ENCODE data around the gene PARD3. TPM values are rescaled to one million over a fixed set of nuclear protein-coding genes. Genes with fewer than 3 reads are reported as not detected.

The PARD3 gene
- total RNA-seq, 1 experiment from 2014 or later, result 57.4 TPM

- no peaks in the 10 kb centered on the region for H3K9me3 ChIP-seq (ENCODE audit: insufficient read depth, low read depth)
- intact Hi-C loops (cut with micrococcal nuclease; ENCODE audit: unreplicated experiment), result no loop called here
- ChIA-PET CTCF (interaction anchor here (0.5 kb wide), 1 partner anchor 134 kb away, joined by 5 read pairs; no protein-coding TSS in a partner anchor), POLR2A (ENCODE audit: unreplicated experiment) (interaction anchor here (0.6 kb wide), 1 partner anchor 171 kb away, joined by 3 read pairs; no protein-coding TSS in a partner anchor)
- no peak for DNase-seq
- no peaks in the 10 kb centered on the region for H3K79me2 ChIP-seq (ENCODE audit: low read depth)
- no peak overlapping the region for H2AFZ ChIP-seq
- H3K9me2 ChIP-seq (ENCODE audit: insufficient read depth), result no peaks in the 10 kb centered on the region
- BruUV-seq (replicated peaks), result no TSS peak
- no peak overlapping the region for H3K4me2 ChIP-seq
- TF ChIP-seq CTCF (conservative IDR thresholded peaks at IDR 0.05) (no peak), EZH2 (IDR thresholded peaks at IDR 0.05; ENCODE audit: low read depth) (no peak)
- no peaks in the 10 kb centered on the region for H3K27me3 ChIP-seq (ENCODE audit: insufficient read depth, low read depth)
- no peaks in the 10 kb centered on the region for H3F3A ChIP-seq (ENCODE audit: insufficient read depth, low read depth)
- H3K36me3 ChIP-seq (ENCODE audit: low read depth), result no peaks in the 10 kb centered on the region
- no peak overlapping the region for H3K4me3 ChIP-seq
- H3K4me1 ChIP-seq (replicated peaks; ENCODE audit: insufficient read depth), result 0 out of 2 replicates have a peak, but pooled peaks cover 4% of the 10 kb centered on the region
- H4K20me1 ChIP-seq (ENCODE audit: insufficient read depth), result no peaks in the 10 kb centered on the region
- H3K27ac ChIP-seq, result no peak overlapping the region
Measured at GRCh38 chr10:34824870-34825269, 9.8 kb upstream of the PARD3 start.

GRCh38 chr10:34821587-34822585 is 6.8 kb upstream of the PARD3 start:
- no TSS peak for BruUV-seq (replicated peaks)
- DNase-seq, result peak; percentile 14 to 53
- Histone ChIP-seq H3K9me3 (ENCODE audit: insufficient read depth, low read depth) (no peaks in the 10 kb centered on the region), H3K4me2 (no peak overlapping the region), H3K36me3 (ENCODE audit: low read depth) (no peaks in the 10 kb centered on the region), H2AFZ (no peak overlapping the region), H3K27me3 (ENCODE audit: insufficient read depth, low read depth) (no peaks in the 10 kb centered on the region), H3K27ac (no peak overlapping the region), H3K9me2 (ENCODE audit: insufficient read depth) (no peaks in the 10 kb centered on the region), H4K20me1 (ENCODE audit: insufficient read depth) (no peaks in the 10 kb centered on the region), H3K4me3 (no peak overlapping the region), H3K4me1 (replicated peaks; ENCODE audit: insufficient read depth) (0 out of 2 replicates have a peak, but pooled peaks cover 4% of the 10 kb centered on the region), H3K79me2 (ENCODE audit: low read depth) (no peaks in the 10 kb centered on the region), H3F3A (ENCODE audit: insufficient read depth, low read depth) (no peaks in the 10 kb centered on the region; the same call in 1 of the 2 replicates)
- intact Hi-C loops (cut with micrococcal nuclease; ENCODE audit: unreplicated experiment), result no loop called here
- TF ChIP-seq CTCF (conservative IDR thresholded peaks at IDR 0.05) (no peak), EZH2 (IDR thresholded peaks at IDR 0.05; ENCODE audit: low read depth) (no peak)
- ChIA-PET CTCF (no interaction called here), POLR2A (ENCODE audit: unreplicated experiment) (no interaction called here)

GRCh38 chr10:34817586-34817985 is 2.5 kb upstream of the PARD3 start:
- Histone ChIP-seq H3K27me3 (ENCODE audit: insufficient read depth, low read depth) (no peaks in the 10 kb centered on the region), H4K20me1 (ENCODE audit: insufficient read depth) (peaks cover 11% of the 10 kb centered on the region), H3K9me2 (ENCODE audit: insufficient read depth) (no peaks in the 10 kb centered on the region), H3K4me2 (no peak overlapping the region), H3K4me3 (no peak overlapping the region), H2AFZ (no peak overlapping the region), H3K36me3 (ENCODE audit: low read depth) (no peaks in the 10 kb centered on the region), H3K4me1 (replicated peaks; ENCODE audit: insufficient read depth) (peaks cover 19% of the 10 kb centered on the region), H3F3A (ENCODE audit: insufficient read depth, low read depth) (no peaks in the 10 kb centered on the region; the same call in 1 of the 2 replicates), H3K79me2 (ENCODE audit: low read depth) (peaks cover 17% of the 10 kb centered on the region), H3K27ac (no peak overlapping the region), H3K9me3 (ENCODE audit: insufficient read depth, low read depth) (no peaks in the 10 kb centered on the region)
- TF ChIP-seq EZH2 (IDR thresholded peaks at IDR 0.05; ENCODE audit: low read depth) (no peak), CTCF (conservative IDR thresholded peaks at IDR 0.05) (no peak)
- intact Hi-C loops (cut with micrococcal nuclease; ENCODE audit: unreplicated experiment), result loop anchor here (5.0 kb wide), 2 partner anchors 135 to 155 kb away; no protein-coding TSS in a partner anchor
- no TSS peak for BruUV-seq (replicated peaks)
- no peak for DNase-seq
- ChIA-PET POLR2A (ENCODE audit: unreplicated experiment) (no interaction called here), CTCF (no interaction called here)
